ENCODE measurements around the gene FARSB. TPM values are rescaled to one million over a fixed set of nuclear protein-coding genes. Genes with fewer than 3 reads are reported as not detected.

Gene FARSB
- total and polyA plus RNA-seq, 7 experiments from 2014 or later = 10.5 to 31.8 (median 16.5) TPM

DNA sequence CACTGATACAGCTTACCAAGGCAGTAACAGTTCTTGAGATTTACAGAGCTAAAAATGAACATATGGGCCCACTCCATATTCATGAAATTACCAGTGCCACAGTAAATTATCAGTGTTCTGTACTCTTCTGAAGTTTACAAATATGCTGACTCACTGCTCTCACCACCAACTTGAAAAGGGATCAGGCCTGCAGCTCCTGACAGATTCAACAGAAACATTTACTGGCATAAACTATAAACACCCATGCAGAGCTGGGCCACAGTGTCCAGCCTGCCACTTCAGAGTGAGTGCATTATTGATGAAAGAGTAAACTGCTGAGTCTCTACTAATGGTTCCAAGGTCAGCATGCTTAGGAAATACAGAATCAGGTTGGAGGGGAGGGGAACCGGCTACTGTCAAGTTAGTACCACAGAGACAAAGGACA lies 83.1 kb downstream of the FARSB start:
- Histone ChIP-seq H3K4me1 (ENCODE audit: control insufficient read depth in 2 of 2, insufficient read depth in 2 of 2, low read length in 2 of 2) (no peaks in the 10 kb centered on the region), H3K27me3 (ENCODE audit: control insufficient read depth in 2 of 2, insufficient read depth in 2 of 2, low read length in 2 of 2) (no peaks in the 10 kb centered on the region), H3K4me3 (ENCODE audit: low read length) (no peak overlapping the region), H3K9me3 (ENCODE audit: control insufficient read depth in 2 of 3, low read length in 3 of 3) (no peaks in the 10 kb centered on the region), H3K27ac (ENCODE audit: low read depth, low read length) (no peak overlapping the region), H3K36me3 (ENCODE audit: control insufficient read depth in 2 of 3, insufficient read depth in 3 of 3, low read length in 3 of 3) (peaks cover 2 to 34% (median 7%) of the 10 kb centered on the region in 3 experiments)
- Mint-ChIP-seq H3K27me3 (no peaks in the 10 kb centered on the region), H3K27ac (peak overlapping the region in 5 of 9 donors; percentile 5 to 52 (median 34)), H3K4me3 (no peak overlapping the region), H3K4me1 (peaks cover 0 to 14% (median 5%) of the 10 kb centered on the region in 7 donors), H3K9me3 (no peaks in the 10 kb centered on the region), H3K36me3 (peaks cover 2 to 53% (median 16%) of the 10 kb centered on the region in 5 donors)
- no peak for DNase-seq
- intact Hi-C loops (cut with micrococcal nuclease) = no loop called here
- ChIA-PET CTCF (no interaction called here), POLR2A (no interaction called here)
- no peak for ATAC-seq

- DNase-seq = no peak
- Histone ChIP-seq H3K9me3 (ENCODE audit: control insufficient read depth in 2 of 3, low read length in 3 of 3) (no peaks in the 10 kb centered on the region), H3K27ac (ENCODE audit: low read depth, low read length) (no peak overlapping the region), H3K36me3 (ENCODE audit: control insufficient read depth in 2 of 3, insufficient read depth in 3 of 3, low read length in 3 of 3) (peaks cover 6 to 38% (median 7%) of the 10 kb centered on the region in 3 experiments), H3K4me3 (ENCODE audit: low read length) (no peak overlapping the region), H3K27me3 (ENCODE audit: control insufficient read depth in 2 of 2, insufficient read depth in 2 of 2, low read length in 2 of 2) (no peaks in the 10 kb centered on the region), H3K4me1 (ENCODE audit: control insufficient read depth in 2 of 2, insufficient read depth in 2 of 2, low read length in 2 of 2) (no peaks in the 10 kb centered on the region)
- Mint-ChIP-seq H3K27me3 (no peaks in the 10 kb centered on the region), H3K9me3 (no peaks in the 10 kb centered on the region), H3K4me3 (no peak overlapping the region), H3K36me3 (peaks cover 5 to 51% (median 19%) of the 10 kb centered on the region in 5 donors), H3K27ac (peak overlapping the region in 3 of 9 donors; percentile 51 to 52 (median 51)), H3K4me1 (peaks cover 0 to 10% (median 5%) of the 10 kb centered on the region in 7 donors)
- ChIA-PET POLR2A (interaction anchor here (0.6 kb wide), 1 partner anchor 35 kb away, joined by 3 read pairs; no protein-coding TSS in a partner anchor), CTCF (no interaction called here)
- intact Hi-C loops (cut with micrococcal nuclease) = no loop called here
- ATAC-seq = no peak
Observed at GRCh38 chr2:222572264-222572721, 83.6 kb downstream of the FARSB start.

GRCh38 chr2:222569826-222570225 lies 86.1 kb downstream of the FARSB start:
- Histone ChIP-seq H3K27me3 (ENCODE audit: control insufficient read depth in 2 of 2, insufficient read depth in 2 of 2, low read length in 2 of 2) (no peaks in the 10 kb centered on the region), H3K36me3 (ENCODE audit: control insufficient read depth in 2 of 3, insufficient read depth in 3 of 3, low read length in 3 of 3) (peaks cover 0 to 40% (median 6%) of the 10 kb centered on the region in 3 experiments), H3K4me1 (ENCODE audit: control insufficient read depth in 2 of 2, insufficient read depth in 2 of 2, low read length in 2 of 2) (no peaks in the 10 kb centered on the region), H3K27ac (ENCODE audit: low read depth, low read length) (no peak overlapping the region), H3K4me3 (ENCODE audit: low read length) (no peak overlapping the region), H3K9me3 (ENCODE audit: control insufficient read depth in 2 of 3, low read length in 3 of 3) (no peaks in the 10 kb centered on the region)
- H3K36me3 Mint-ChIP-seq = peaks cover 5 to 67% (median 37%) of the 10 kb centered on the region in 5 donors
- intact Hi-C loops (cut with micrococcal nuclease) = no loop called here
- no peaks in the 10 kb centered on the region for H3K9me3 Mint-ChIP-seq
- H3K27ac Mint-ChIP-seq = peak overlapping the region in 1 of 9 donors; percentile 33
- H3K4me1 Mint-ChIP-seq = peaks cover 0 to 10% (median 5%) of the 10 kb centered on the region in 7 donors
- DNase-seq (no peak), ATAC-seq (no peak)
- POLR2A ChIA-PET = no interaction called here
- CTCF ChIA-PET = no interaction called here
- no peak overlapping the region for H3K4me3 Mint-ChIP-seq
- H3K27me3 Mint-ChIP-seq = no peaks in the 10 kb centered on the region

GRCh38 chr2:222568865-222569264 lies 87.0 kb downstream of the FARSB start:
- DNase-seq (no peak), ATAC-seq (no peak)
- Histone ChIP-seq H3K27ac (ENCODE audit: low read depth, low read length) (no peak overlapping the region), H3K9me3 (ENCODE audit: control insufficient read depth in 2 of 3, low read length in 3 of 3) (no peaks in the 10 kb centered on the region), H3K4me3 (ENCODE audit: low read length) (no peak overlapping the region), H3K36me3 (ENCODE audit: control insufficient read depth in 2 of 3, insufficient read depth in 3 of 3, low read length in 3 of 3) (peaks cover 0 to 40% (median 6%) of the 10 kb centered on the region in 3 experiments), H3K27me3 (ENCODE audit: control insufficient read depth in 2 of 2, insufficient read depth in 2 of 2, low read length in 2 of 2) (no peaks in the 10 kb centered on the region), H3K4me1 (ENCODE audit: control insufficient read depth in 2 of 2, insufficient read depth in 2 of 2, low read length in 2 of 2) (no peaks in the 10 kb centered on the region)
- no peak overlapping the region for H3K4me3 Mint-ChIP-seq
- H3K36me3 Mint-ChIP-seq = peaks cover 5 to 63% (median 31%) of the 10 kb centered on the region in 5 donors
- H3K9me3 Mint-ChIP-seq = no peaks in the 10 kb centered on the region
- ChIA-PET CTCF (no interaction called here), POLR2A (no interaction called here)
- H3K27ac Mint-ChIP-seq = no peak overlapping the region
- intact Hi-C loops (cut with micrococcal nuclease) = no loop called here
- no peaks in the 10 kb centered on the region for H3K27me3 Mint-ChIP-seq
- H3K4me1 Mint-ChIP-seq = peaks cover 0 to 10% (median 1%) of the 10 kb centered on the region in 7 donors

DNA sequence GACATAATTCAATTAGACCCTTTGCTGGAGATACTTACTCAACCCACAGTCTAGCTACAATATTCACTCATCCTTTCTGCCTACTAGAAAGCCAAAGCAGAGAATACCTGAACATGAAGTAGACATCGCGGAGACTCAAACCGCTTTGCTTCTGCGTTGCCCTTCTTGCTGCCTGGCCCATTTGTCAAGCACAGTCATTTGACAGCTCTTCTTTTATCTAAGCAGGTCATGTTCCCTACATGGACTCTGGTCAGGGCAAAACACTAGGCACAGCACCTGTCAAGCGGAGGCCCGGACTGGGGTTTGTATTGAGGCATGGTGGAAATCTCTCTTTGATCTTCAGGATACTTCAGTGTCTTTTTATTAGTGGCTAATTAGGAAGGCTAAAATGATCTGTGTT lies 89.7 kb downstream of the FARSB start:
- Histone ChIP-seq H3K36me3 (ENCODE audit: control insufficient read depth in 2 of 3, insufficient read depth in 3 of 3, low read length in 3 of 3) (peaks cover 0 to 28% (median 6%) of the 10 kb centered on the region in 3 experiments), H3K27ac (ENCODE audit: low read depth, low read length) (no peak overlapping the region), H3K4me3 (ENCODE audit: low read length) (no peak overlapping the region), H3K4me1 (ENCODE audit: control insufficient read depth in 2 of 2, insufficient read depth in 2 of 2, low read length in 2 of 2) (no peaks in the 10 kb centered on the region), H3K27me3 (ENCODE audit: control insufficient read depth in 2 of 2, insufficient read depth in 2 of 2, low read length in 2 of 2) (no peaks in the 10 kb centered on the region), H3K9me3 (ENCODE audit: control insufficient read depth in 2 of 3, low read length in 3 of 3) (no peaks in the 10 kb centered on the region)
- intact Hi-C loops (cut with micrococcal nuclease) = no loop called here
- no peak overlapping the region for H3K4me3 Mint-ChIP-seq
- no peaks in the 10 kb centered on the region for H3K27me3 Mint-ChIP-seq
- H3K36me3 Mint-ChIP-seq = peaks cover 1 to 55% (median 22%) of the 10 kb centered on the region in 5 donors
- no peaks in the 10 kb centered on the region for H3K9me3 Mint-ChIP-seq
- peak overlapping the region in 1 of 9 donors; percentile 15 for H3K27ac Mint-ChIP-seq
- ChIA-PET CTCF (no interaction called here), POLR2A (no interaction called here)
- peaks cover 0 to 3% (median 0%) of the 10 kb centered on the region in 7 donors for H3K4me1 Mint-ChIP-seq
- no peak for ATAC-seq
- DNase-seq = no peak

DNA sequence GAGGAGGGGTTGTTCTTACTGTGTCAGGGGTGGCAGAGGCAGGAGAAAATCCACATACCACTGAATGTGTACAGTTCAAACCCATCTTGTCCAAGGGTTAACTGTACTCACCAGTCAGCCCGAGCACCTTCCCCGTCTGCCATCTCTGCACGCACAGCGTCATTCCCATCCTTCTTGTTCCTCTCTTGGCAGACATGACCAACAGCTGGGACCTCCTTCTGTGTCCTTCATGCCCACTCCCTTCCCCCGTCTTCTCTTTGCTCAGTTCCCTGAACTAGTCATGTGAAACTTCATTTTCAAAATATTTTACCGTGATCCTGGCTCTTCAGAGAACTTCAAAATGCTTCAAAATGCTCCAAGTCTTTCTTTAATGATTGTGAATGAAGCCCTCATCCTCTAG lies 92.0 kb downstream of the FARSB start:
- H3K4me3 ChIP-seq (ENCODE audit: low read length) = no peak overlapping the region
- H3K27me3 Mint-ChIP-seq = no peaks in the 10 kb centered on the region
- no peak overlapping the region for H3K27ac Mint-ChIP-seq
- H3K27ac ChIP-seq (ENCODE audit: low read depth, low read length) = no peak overlapping the region
- POLR2A ChIA-PET = interaction anchor here (0.5 kb wide), 1 partner anchor 30 kb away, joined by 3 read pairs; no protein-coding TSS in a partner anchor
- CTCF ChIA-PET = no interaction called here
- H3K4me1 ChIP-seq (ENCODE audit: control insufficient read depth in 2 of 2, insufficient read depth in 2 of 2, low read length in 2 of 2) = no peaks in the 10 kb centered on the region
- no peaks in the 10 kb centered on the region for H3K9me3 ChIP-seq (ENCODE audit: control insufficient read depth in 2 of 3, low read length in 3 of 3)
- H3K4me3 Mint-ChIP-seq = no peak overlapping the region
- H3K36me3 Mint-ChIP-seq = peaks cover 0 to 47% (median 8%) of the 10 kb centered on the region in 5 donors
- DNase-seq = no peak
- intact Hi-C loops (cut with micrococcal nuclease) = loop anchor here in 1 of 2 donors (5.0 kb wide), 2 partner anchors 142 to 507 kb away; partner anchors contain the start of gene SGPP2
- no peaks in the 10 kb centered on the region for H3K9me3 Mint-ChIP-seq
- peaks cover 0 to 3% (median 0%) of the 10 kb centered on the region in 7 donors for H3K4me1 Mint-ChIP-seq
- no peaks in the 10 kb centered on the region for H3K27me3 ChIP-seq (ENCODE audit: control insufficient read depth in 2 of 2, insufficient read depth in 2 of 2, low read length in 2 of 2)
- ATAC-seq = no peak
- peaks cover 0 to 15% (median 6%) of the 10 kb centered on the region in 3 experiments for H3K36me3 ChIP-seq (ENCODE audit: control insufficient read depth in 2 of 3, insufficient read depth in 3 of 3, low read length in 3 of 3)
